ENCODE data around the gene GAL3ST2.
"Not testable (repeated sequence)": the region's sequence is repeated elsewhere in the genome, so short reads cannot be mapped to it uniquely, and the experiment has no call there.

The GAL3ST2 gene

DNA sequence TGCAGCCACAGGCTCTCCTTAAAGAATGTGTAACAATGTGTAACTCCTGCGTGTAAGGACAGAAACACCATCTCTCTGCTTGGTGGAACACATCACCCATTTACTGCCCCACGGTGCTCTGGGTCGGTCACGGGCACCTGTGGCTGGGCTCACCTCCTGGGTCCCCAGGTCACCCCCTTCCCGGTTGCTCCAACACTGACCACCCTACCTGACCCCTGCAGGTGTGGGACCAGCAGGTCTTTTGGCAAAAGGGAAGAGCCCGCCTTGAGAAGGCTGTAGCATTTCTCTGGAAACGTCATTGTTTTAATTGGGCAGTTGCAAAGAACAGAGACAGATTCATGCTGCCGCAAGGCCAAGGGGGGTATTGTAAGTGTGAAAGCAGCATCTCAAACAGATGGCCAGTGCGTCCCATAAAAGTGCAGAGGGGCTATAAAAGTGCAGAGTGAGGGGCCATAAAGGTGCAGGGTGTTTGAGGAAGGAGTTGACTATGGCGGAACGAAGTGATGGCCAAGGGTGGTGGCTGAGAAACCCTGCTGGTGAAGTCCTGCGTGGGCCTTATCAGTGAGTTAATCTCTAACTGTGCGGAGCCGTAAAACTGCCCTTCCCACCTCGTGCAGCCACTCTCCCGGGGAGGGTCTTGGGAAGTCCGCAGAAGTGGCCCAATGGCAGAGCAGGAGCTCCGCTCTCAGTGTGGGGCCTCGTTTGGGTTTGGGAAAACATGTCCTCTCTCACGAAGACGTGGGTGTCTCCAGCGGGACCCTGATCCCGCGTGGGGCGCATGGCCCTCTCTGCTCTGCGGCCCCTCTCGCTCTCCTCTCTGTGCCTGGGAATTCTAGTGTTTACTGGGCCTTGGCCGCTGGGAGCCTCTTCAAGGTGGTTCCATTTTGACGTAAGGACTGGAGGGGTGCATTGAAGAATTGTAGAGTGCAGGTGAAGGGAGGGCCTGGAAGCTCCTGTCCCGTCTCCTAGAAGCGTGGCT is 18.7 kb downstream of the GAL3ST2 start:
- DNase-seq (ENCODE audit: low read depth): no peak

DNA sequence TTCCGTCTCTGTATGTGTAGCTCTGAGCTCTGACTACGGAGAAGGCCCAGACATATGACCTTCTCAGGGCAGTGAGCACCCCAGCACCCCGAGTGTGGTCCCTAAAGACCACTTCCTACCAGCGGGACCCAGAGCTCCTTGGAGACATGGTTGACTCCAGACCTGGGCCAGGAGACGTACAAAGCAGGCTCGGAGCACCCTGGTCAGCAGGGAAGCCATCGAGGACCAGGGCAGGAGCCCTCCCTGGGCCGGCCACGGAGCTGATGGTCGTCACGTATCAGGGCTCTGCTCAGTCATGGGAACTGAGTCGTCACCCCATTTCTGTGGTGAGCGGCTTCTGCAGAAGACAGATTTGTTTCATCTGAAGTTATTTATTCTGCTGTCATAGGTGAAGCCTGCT is 19.6 kb downstream of the GAL3ST2 start:
- DNase-seq (ENCODE audit: low read depth): no peak

DNA sequence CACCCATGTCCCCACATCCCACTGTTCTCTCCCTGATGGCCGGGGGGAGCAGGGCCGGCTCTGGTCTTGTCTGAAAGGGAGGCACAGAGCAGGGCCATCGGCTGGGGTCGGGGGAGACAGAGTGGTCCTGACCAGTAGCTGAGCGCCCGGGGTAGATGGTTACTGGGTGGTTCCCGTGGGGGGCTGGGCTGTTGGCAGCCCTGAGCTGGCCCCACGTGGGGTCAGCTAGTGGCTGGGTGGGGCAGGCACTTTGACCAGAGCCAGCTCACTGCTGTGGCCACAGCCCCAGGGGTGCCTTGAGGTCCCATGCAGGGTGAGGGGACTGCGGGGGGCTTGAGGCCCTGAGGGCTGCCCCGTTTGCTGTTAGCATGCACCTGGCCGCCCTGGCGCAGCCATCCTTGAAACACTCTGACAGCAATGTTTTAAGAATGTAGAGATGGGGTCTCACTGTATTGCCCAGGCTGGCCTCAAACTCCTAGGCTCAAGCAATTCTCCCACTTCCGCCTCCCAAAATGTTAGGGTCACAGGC is 20.1 kb downstream of the GAL3ST2 start:
- DNase-seq (ENCODE audit: low read depth): no peak

- no peak for DNase-seq (ENCODE audit: low read depth)
Measured at GRCh38 chr2:241797441-241798080, 20.9 kb downstream of the GAL3ST2 start.

DNA sequence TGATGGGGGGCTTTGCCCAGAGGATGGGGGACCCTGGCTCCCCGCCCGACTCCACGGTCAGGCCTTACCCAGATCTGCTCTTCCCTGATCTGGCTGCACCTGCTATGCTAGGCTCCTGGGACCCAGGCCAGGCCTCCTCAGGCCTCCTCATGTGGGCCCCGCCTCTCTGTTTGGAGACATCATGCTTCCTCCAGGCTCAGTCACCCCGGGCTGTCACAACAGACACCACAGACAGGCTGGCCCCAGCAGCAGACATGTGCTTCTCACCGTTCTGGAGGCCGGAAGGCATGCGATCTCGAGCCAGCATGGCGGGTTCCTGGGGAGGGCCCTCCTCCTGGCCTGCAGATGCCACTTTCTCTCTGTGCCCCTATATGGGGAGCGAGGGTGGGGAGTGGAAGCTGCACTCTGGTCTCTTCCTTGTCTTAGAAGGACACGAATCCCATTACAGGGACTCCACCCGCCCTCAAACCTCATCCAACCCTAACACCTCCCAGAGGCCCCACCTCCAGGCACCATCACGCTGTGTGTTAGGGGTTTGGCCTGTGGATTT is 21.5 kb downstream of the GAL3ST2 start:
- no peak for DNase-seq (ENCODE audit: low read depth)

GRCh38 chr2:241798631-241799521 is 22.3 kb downstream of the GAL3ST2 start:
- DNase-seq (ENCODE audit: low read depth): no peak

- no peak for DNase-seq (ENCODE audit: low read depth)
Measured at GRCh38 chr2:241799522-241800197, 23.0 kb downstream of the GAL3ST2 start.

DNA sequence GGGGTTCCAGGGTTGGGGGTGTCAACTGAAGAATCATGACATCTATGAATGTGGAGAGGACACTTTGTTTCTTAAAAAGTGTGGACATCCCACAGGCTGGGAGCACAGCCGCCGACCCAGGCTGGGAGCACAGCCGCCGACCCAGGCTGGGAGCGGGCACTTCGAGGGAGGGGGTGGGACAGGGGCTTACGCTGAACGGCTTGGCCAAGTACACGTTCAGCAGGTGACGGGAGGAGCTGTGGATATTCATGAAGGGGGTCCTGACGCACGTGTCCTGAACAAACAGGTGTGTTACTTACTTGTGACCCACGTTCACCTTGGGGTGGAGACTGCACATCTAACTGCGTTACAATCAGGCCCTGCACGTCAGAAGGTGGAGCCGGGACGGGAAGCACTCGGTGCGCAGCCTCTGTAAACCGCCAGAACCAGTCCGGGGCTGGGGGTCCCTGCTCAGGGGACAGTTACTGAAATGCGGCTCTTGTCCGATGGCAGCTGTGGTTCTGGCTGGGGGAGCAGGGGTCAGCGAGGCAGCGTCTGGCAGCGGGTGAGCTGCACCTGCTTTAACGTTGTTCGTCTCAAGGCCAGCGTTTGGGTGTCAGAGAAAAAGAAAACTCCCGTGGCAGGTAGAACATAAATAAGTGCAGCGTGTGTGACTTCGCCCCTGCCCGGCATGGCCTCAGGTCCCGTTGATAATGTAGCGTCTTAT is 23.7 kb downstream of the GAL3ST2 start:
- not testable (repeated sequence) for DNase-seq (ENCODE audit: low read depth)

DNA sequence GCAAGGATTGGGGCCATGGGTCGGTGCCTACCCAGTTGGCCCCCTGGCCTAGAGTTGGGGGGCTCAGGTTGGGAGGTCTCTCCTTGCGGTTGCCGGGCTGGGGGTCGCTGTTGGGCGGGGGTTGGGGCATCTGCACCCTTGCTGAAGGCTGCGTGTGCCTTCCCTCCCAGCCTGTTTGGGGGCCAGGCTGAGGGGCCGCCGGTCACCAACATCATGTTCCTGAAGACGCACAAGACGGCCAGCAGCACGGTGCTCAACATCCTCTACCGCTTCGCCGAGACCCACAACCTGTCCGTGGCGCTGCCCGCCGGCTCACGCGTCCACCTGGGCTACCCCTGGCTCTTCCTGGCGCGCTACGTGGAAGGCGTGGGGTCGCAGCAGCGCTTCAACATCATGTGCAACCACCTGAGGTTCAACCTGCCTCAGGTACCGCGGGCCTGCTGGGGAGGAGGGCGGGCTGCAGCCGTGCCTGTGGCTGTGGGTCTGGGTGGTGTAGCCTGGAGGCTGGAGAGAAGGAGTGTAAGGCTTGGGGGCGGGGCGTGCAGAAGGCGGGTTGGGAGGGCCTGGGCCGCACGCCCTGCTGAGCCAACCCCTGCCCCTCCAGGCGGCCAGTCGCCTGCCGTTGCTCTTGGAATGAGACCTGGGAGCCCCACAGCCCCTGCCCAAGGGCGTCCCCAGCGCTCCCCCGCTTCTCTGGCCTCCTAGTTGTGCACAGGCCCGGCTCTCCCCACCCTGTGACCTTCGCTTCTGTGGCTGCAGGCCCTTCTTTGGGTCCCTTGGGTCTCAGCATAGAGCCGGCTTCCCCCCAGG is 25.2 kb downstream of the GAL3ST2 start:
- DNase-seq (ENCODE audit: low read depth): no peak

DNA sequence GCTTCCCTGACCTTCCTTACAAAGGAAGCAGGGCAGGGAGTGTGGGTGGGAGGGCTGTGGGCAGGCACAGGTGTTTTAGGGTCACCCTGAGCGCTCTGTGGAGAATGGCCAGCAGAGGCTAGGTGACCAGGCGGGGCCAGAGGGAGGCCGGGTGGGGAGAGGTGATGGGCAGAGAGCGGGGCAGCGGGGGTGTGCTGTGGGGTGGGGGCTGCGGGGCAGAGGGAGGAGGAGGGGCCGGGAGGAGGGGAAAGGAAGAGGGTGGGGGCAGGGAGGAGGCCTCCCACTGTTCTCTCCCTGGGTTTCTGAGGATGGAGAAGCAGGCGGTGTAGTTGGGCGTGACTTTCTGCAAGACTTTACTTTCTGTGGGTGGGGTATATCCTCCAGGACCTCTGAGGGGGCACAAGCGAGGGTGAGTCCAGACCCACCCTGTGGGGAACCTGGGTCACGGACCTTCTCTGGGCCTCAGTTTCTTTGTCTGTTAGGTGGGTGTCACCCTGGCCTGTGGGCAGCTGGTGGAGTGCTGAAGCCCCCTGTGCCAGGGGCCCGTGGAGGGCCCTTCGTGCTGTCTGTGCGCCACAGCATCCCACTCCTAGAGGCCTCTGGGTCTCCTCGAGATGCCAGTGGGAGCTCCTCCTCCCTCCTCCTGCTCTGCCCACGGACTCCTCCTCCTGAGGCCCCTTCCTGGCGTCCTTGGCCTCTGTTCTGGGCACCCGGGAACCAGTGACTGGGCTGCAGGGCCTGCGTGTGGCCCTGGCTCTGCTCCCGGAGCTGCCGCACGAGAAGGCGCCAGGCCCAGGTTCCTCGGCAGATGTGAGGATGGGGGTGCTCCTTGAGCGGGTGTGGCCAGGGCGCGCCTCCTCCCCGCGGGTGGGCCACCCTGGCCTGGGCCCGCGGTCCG is 26.0 kb downstream of the GAL3ST2 start:
- no peak for DNase-seq (ENCODE audit: low read depth)

- DNase-seq (ENCODE audit: low read depth): peak; percentile 48
Measured at GRCh38 chr2:241803387-241804325, 27.0 kb downstream of the GAL3ST2 start.

DNA sequence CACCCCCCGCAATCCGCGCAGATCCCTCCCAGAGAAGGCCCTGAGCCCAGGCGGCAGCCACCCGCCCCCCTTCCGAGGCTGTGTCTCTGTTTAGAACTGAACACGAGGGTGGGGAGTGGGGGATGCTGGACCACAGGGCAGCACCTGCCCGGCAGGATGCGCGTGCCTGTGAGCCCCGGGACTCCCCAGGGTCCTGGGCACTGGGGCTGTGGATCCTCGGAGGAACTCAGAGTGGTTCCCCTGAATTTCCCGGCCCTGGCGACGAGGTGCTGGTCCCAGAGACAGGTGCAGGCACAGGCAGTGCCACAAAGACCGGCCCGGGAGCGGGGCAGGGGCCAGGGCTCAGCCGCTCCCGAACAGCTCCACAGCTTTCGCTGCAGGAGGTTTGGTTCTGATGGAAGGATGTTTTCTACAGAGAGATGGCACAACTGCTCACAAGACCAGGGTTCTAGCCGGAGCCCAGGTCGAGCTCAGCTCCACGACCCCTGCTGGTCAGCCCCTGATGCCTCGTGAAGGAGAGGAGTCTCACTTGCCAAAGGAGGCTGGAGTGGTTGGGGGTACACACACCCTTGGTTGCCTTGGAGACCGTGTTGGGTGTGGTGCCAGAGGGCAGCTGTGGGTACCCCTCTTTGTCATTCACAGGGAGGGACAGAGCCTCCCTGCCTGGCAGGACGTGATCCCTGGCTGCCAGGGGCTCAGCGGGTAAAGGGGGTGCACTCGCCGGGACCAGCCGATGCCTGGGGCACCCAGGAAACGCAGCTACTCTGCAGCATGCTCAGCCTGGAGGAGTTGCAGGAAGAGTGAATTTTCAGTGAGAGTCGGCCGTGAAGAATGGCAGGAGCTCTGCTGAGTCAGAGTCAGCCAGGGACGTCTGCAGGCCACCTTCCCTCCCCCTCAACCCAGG is 28.0 kb downstream of the GAL3ST2 start:
- peak; percentile 11 for DNase-seq (ENCODE audit: low read depth)

DNA sequence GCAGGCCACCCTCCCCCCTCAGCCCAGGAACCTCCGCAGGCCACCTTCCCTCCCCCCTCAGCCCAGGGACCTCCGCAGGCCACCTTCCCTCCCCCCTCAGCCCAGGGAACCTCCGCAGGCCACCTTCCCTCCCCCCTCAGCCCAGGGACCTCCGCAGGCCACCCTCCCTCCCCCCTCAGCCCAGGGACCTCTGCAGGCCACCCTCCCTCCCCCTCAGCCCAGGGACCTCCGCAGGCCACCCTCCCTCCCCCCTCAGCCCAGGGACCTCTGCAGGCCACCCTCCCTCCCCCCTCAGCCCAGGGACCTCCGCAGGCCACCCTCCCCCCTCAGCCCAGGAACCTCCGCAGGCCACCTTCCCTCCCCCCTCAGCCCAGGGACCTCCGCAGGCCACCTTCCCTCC is 29.6 kb downstream of the GAL3ST2 start:
- DNase-seq (ENCODE audit: low read depth): not testable (repeated sequence)

GRCh38 chr2:241808051-241808720 is 31.6 kb downstream of the GAL3ST2 start:
- DNase-seq (ENCODE audit: low read depth): no peak

DNA sequence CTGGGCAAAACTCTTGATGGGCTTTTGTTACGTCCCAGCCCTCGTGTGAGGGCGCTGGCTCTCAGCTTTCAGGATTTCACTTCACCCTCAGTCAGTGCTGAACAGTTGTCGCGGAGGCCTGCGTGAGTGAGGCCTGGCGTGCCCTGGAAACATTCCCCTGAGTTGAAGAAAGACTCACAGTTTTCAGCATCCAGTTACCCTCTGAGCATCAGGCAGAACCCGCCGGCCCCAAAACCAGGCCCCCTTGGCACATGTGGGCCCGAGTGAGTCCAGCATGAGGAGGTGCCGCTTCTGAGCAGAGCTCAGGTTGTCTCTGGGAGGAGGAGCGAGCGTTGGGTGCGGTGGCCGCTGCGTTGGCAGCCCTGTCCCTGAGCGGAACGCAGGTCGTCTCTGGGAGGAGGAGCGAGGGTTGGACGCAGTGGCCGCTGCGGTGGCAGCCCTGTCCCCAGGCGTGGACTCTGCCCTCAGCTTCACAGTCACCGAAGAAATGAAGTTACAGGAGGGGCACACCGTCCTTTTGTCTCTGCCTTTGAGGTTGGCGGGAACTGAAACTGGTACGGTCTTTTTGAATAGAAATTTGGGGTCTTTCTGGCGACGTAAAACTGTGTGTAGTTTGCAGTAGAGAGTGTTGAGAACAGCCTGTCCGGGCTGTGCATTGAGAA is 32.2 kb downstream of the GAL3ST2 start, which contains the start of gene NEU4:
Gene NEU4, plus strand, starts transcription at position 473 of the 662 bp plus-strand sequence. CDS start 5,292 bp downstream, outside the sequence.
- no peak for DNase-seq (ENCODE audit: low read depth)

Measured in EH (cell line).